Measurements from ENCODE around the gene CRADD.

The CRADD gene

GRCh38 chr12:93846936-93847516 lies 169.9 kb downstream of the CRADD start:
- DNase-seq (ENCODE audit: low read depth): no peak
- no peak for TF ChIP-seq CTCF (IDR thresholded peaks at IDR 0.05; ENCODE audit: low read length, missing control alignments)
- H3K4me3 ChIP-seq (replicated peaks; ENCODE audit: low read depth, low read length): no peak overlapping the region

GRCh38 chr12:93847517-93848474 lies 170.6 kb downstream of the CRADD start:
- no peak overlapping the region for H3K4me3 ChIP-seq (replicated peaks; ENCODE audit: low read depth, low read length)
- no peak for TF ChIP-seq CTCF (IDR thresholded peaks at IDR 0.05; ENCODE audit: low read length, missing control alignments)
- DNase-seq (ENCODE audit: low read depth): peak; percentile 27

- DNase-seq (ENCODE audit: low read depth): no peak
- no peak for TF ChIP-seq CTCF (IDR thresholded peaks at IDR 0.05; ENCODE audit: low read length, missing control alignments)
- H3K4me3 ChIP-seq (replicated peaks; ENCODE audit: low read depth, low read length): no peak overlapping the region
Observed at GRCh38 chr12:93848523-93849101, 171.4 kb downstream of the CRADD start.

GRCh38 chr12:93849946-93850345 lies 172.8 kb downstream of the CRADD start:
- no peak for TF ChIP-seq CTCF (IDR thresholded peaks at IDR 0.05; ENCODE audit: low read length, missing control alignments)
- no peak for DNase-seq (ENCODE audit: low read depth)
- H3K4me3 ChIP-seq (replicated peaks; ENCODE audit: low read depth, low read length): no peak overlapping the region

GRCh38 chr12:93850481-93851256 lies 173.5 kb downstream of the CRADD start:
- TF ChIP-seq CTCF (IDR thresholded peaks at IDR 0.05; ENCODE audit: low read length, missing control alignments): no peak
- H3K4me3 ChIP-seq (replicated peaks; ENCODE audit: low read depth, low read length): no peak overlapping the region
- no peak for DNase-seq (ENCODE audit: low read depth)

GRCh38 chr12:93851257-93851671 lies 174.1 kb downstream of the CRADD start:
- H3K4me3 ChIP-seq (replicated peaks; ENCODE audit: low read depth, low read length): no peak overlapping the region
- TF ChIP-seq CTCF (IDR thresholded peaks at IDR 0.05; ENCODE audit: low read length, missing control alignments): no peak
- no peak for DNase-seq (ENCODE audit: low read depth)
